SU-DHL-6 (cell line): ENCODE measurements around the gene MARCHF10.

Source experiments
- EZH2phosphoT487 ChIP-seq: fragments of 200-600 bp; sonication (generic), shearing (Covaris generic); conservative IDR thresholded peaks from 2 replicates; pipeline ENCODE4 v1.6.1; 2018; ENCODE audit warnings: mild to moderate bottlenecking, antibody characterized with exemption, low read length, moderate library complexity, mixed read lengths
- TF ChIP-seq, protein P1 (sequence below): fragments of 200-600 bp; sonication (generic); IDR thresholded peaks from one replicate; pipeline ENCODE4 v1.5.1; 2017; ENCODE audit warnings: antibody characterized with exemption, mild to moderate bottlenecking, low read length, moderate library complexity; ENCODE audit not compliant: insufficient read depth, poor library complexity, severe bottlenecking

DNA sequence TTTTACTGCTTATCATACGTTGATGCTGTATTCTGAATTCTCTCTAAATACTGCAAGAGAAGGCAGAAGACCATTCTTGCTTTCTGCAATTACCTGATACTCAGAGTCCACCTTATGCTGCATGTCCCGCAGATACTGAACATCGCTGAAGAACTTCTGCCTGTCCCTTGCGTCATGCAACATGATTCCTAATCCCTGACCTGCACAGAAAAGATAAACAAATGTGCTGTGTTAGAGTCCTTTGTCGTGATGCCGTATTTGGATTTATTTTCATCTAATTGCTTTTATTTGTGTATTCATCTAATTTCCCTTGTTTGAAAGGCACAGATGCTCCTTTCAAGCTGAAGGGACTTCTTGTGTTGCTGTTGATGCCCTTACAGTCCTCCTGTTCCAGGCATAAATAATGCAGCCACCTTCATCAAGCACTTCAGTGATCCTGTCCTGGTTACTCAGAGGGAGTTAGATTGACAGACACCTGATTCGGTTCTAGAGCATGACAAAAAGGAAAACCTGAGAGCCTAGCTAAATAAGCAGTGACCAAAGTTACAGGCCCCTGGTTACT, 6.5 kb downstream of the MARCHF10 start:
- TF ChIP-seq, protein P1, sequence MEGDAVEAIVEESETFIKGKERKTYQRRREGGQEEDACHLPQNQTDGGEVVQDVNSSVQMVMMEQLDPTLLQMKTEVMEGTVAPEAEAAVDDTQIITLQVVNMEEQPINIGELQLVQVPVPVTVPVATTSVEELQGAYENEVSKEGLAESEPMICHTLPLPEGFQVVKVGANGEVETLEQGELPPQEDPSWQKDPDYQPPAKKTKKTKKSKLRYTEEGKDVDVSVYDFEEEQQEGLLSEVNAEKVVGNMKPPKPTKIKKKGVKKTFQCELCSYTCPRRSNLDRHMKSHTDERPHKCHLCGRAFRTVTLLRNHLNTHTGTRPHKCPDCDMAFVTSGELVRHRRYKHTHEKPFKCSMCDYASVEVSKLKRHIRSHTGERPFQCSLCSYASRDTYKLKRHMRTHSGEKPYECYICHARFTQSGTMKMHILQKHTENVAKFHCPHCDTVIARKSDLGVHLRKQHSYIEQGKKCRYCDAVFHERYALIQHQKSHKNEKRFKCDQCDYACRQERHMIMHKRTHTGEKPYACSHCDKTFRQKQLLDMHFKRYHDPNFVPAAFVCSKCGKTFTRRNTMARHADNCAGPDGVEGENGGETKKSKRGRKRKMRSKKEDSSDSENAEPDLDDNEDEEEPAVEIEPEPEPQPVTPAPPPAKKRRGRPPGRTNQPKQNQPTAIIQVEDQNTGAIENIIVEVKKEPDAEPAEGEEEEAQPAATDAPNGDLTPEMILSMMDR: no peak
- TF ChIP-seq EZH2phosphoT487: no peak
